ENCODE data around the gene ERI3. TPM values are rescaled to one million over a fixed set of nuclear protein-coding genes. Genes with fewer than 3 reads are reported as not detected.

Gene ERI3
- total and polyA plus RNA-seq, 2 donors from 2014 or later, result 60.4 to 126 TPM

- Histone ChIP-seq H3K27me3 (ENCODE audit: control insufficient read depth, insufficient read depth, low read length) (no peaks in the 10 kb centered on the region), H3K9ac (ENCODE audit: low read length in 3 of 3) (no peak overlapping the region), H3K36me3 (ENCODE audit: control insufficient read depth in 2 of 3, insufficient read depth in 3 of 3, low read length in 3 of 3) (peaks cover 4 to 42% (median 25%) of the 10 kb centered on the region in 3 donors), H3K4me3 (ENCODE audit: low read length in 3 of 3) (no peak overlapping the region), H3K4me1 (ENCODE audit: control insufficient read depth in 2 of 3, insufficient read depth in 2 of 3, low read depth in 1 of 3, low read length in 3 of 3) (peaks cover 0 to 8% (median 5%) of the 10 kb centered on the region in 3 donors), H3K9me3 (ENCODE audit: control insufficient read depth in 2 of 3, insufficient read depth in 1 of 3, low read length in 3 of 3) (peaks cover 0 to under 1% (median 0%) of the 10 kb centered on the region in 3 donors), H3K27ac (ENCODE audit: low read depth in 2 of 2, low read length in 2 of 2) (no peak overlapping the region)
- no peak for TF ChIP-seq CTCF (IDR thresholded peaks at IDR 0.05; ENCODE audit: borderline replicate concordance, extremely low read depth, insufficient read depth)
- FAIRE-seq (no peak), DNase-seq (no peak)
- intact Hi-C loops (cut with DNase I), result loop anchor here (10.0 kb wide), 1 partner anchor 374 kb away; no protein-coding TSS in a partner anchor
Measured at GRCh38 chr1:44220755-44221154, 134.3 kb downstream of the ERI3 start.

- H3K9ac ChIP-seq (ENCODE audit: low read length in 3 of 3), result no peak overlapping the region
- H3K9me3 ChIP-seq (ENCODE audit: control insufficient read depth in 2 of 3, insufficient read depth in 1 of 3, low read length in 3 of 3), result no peaks in the 10 kb centered on the region
- peaks cover 0 to 8% (median 5%) of the 10 kb centered on the region in 3 donors for H3K4me1 ChIP-seq (ENCODE audit: control insufficient read depth in 2 of 3, insufficient read depth in 2 of 3, low read depth in 1 of 3, low read length in 3 of 3)
- H3K4me3 ChIP-seq (ENCODE audit: low read length in 3 of 3), result no peak overlapping the region
- DNase-seq (no peak), FAIRE-seq (no peak)
- TF ChIP-seq CTCF (IDR thresholded peaks at IDR 0.05; ENCODE audit: borderline replicate concordance, extremely low read depth, insufficient read depth), result no peak
- no peaks in the 10 kb centered on the region for H3K27me3 ChIP-seq (ENCODE audit: control insufficient read depth, insufficient read depth, low read length)
- peaks cover 4 to 46% (median 25%) of the 10 kb centered on the region in 3 donors for H3K36me3 ChIP-seq (ENCODE audit: control insufficient read depth in 2 of 3, insufficient read depth in 3 of 3, low read length in 3 of 3)
- intact Hi-C loops (cut with DNase I), result loop anchor here (10.0 kb wide), 1 partner anchor 375 kb away; no protein-coding TSS in a partner anchor
- H3K27ac ChIP-seq (ENCODE audit: low read depth in 2 of 2, low read length in 2 of 2), result no peak overlapping the region
Measured at GRCh38 chr1:44220001-44220751, 134.9 kb downstream of the ERI3 start.

- Histone ChIP-seq H3K27me3 (ENCODE audit: control insufficient read depth, insufficient read depth, low read length) (no peaks in the 10 kb centered on the region), H3K36me3 (ENCODE audit: control insufficient read depth in 2 of 3, insufficient read depth in 3 of 3, low read length in 3 of 3) (peaks cover 6 to 52% (median 25%) of the 10 kb centered on the region in 3 donors), H3K4me1 (ENCODE audit: control insufficient read depth in 2 of 3, insufficient read depth in 2 of 3, low read depth in 1 of 3, low read length in 3 of 3) (peaks cover 0 to 12% (median 9%) of the 10 kb centered on the region in 3 donors), H3K9me3 (ENCODE audit: control insufficient read depth in 2 of 3, insufficient read depth in 1 of 3, low read length in 3 of 3) (no peaks in the 10 kb centered on the region), H3K27ac (ENCODE audit: low read depth in 2 of 2, low read length in 2 of 2) (no peak overlapping the region), H3K9ac (ENCODE audit: low read length in 3 of 3) (no peak overlapping the region), H3K4me3 (ENCODE audit: low read length in 3 of 3) (no peak overlapping the region)
- DNase-seq (no peak), FAIRE-seq (no peak)
- no peak for TF ChIP-seq CTCF (IDR thresholded peaks at IDR 0.05; ENCODE audit: borderline replicate concordance, extremely low read depth, insufficient read depth)
- intact Hi-C loops (cut with DNase I), result no loop called here
Measured at GRCh38 chr1:44219301-44219626, 135.8 kb downstream of the ERI3 start.

Measured in kidney (tissue), 14 donors.